ENCODE measurements around the gene PACSIN2.

The PACSIN2 gene

GRCh38 chr22:42905217-42905616 is 109.7 kb downstream of the PACSIN2 start:
- peak in 1 of 14 donors; percentile 64 for DNase-seq

GRCh38 chr22:42904050-42904449 is 110.9 kb downstream of the PACSIN2 start:
- DNase-seq: no peak

GRCh38 chr22:42902875-42903510 is 112.0 kb downstream of the PACSIN2 start:
- no peak for DNase-seq

- peak in 1 of 14 donors; percentile 23 for DNase-seq
Measured at GRCh38 chr22:42901790-42902508, 113.0 kb downstream of the PACSIN2 start.

GRCh38 chr22:42897960-42898359 is 117.0 kb downstream of the PACSIN2 start:
- DNase-seq: no peak

GRCh38 chr22:42895541-42895981 is 119.4 kb downstream of the PACSIN2 start:
- DNase-seq: peak in 8 of 14 donors; percentile 10 to 75 (median 19)

- peak in 1 of 14 donors; percentile 39 for DNase-seq
Measured at GRCh38 chr22:42895087-42895486, 119.9 kb downstream of the PACSIN2 start.

- no peak for DNase-seq
Measured at GRCh38 chr22:42893371-42894150, 121.4 kb downstream of the PACSIN2 start.

- DNase-seq: peak in 3 of 14 donors; percentile 8 to 28 (median 16)
Measured at GRCh38 chr22:42892571-42893316, 122.2 kb downstream of the PACSIN2 start.

GRCh38 chr22:42892156-42892555 is 122.8 kb downstream of the PACSIN2 start:
- no peak for DNase-seq

- no peak for DNase-seq
Measured at GRCh38 chr22:42891696-42892095, 123.3 kb downstream of the PACSIN2 start.

GRCh38 chr22:42891008-42891407 is 123.9 kb downstream of the PACSIN2 start:
- DNase-seq: no peak

GRCh38 chr22:42889304-42889703 is 125.6 kb downstream of the PACSIN2 start:
- DNase-seq: peak in 5 of 14 donors; percentile 20 to 58 (median 24)

- DNase-seq: no peak
Measured at GRCh38 chr22:42887523-42888507, 127.1 kb downstream of the PACSIN2 start.

GRCh38 chr22:42887120-42887519 is 127.8 kb downstream of the PACSIN2 start:
- no peak for DNase-seq

- no peak for DNase-seq
Measured at GRCh38 chr22:42885446-42885845, 129.5 kb downstream of the PACSIN2 start.

GRCh38 chr22:42884616-42885375 is 130.2 kb downstream of the PACSIN2 start:
- DNase-seq: no peak

GRCh38 chr22:42883970-42884369 is 131.0 kb downstream of the PACSIN2 start:
- no peak for DNase-seq

- DNase-seq: no peak
Measured at GRCh38 chr22:42883121-42883520, 131.8 kb downstream of the PACSIN2 start.

- peak in 1 of 14 donors; percentile 83 for DNase-seq
Measured at GRCh38 chr22:42881982-42882656, 132.8 kb downstream of the PACSIN2 start.

Data from C1 segment of cervical spinal cord (tissue), 14 donors.